Renal cortex interstitium (tissue), 11 donors: ENCODE results near the gene SEMA4F. TPM values are rescaled to one million over a fixed set of nuclear protein-coding genes. Genes with fewer than 3 reads are reported as not detected.

Experiments
- DNase-seq, 11 donors: peaks; one replicate each; pipeline ENCODE4 v3.0.0-alpha.2; 2013; ENCODE audit warnings: low read depth in 9 of 11, low spot score in 4 of 11; ENCODE audit errors: extremely low read depth in 1 of 11
- polyA plus RNA-seq, 3 donors: library from polyadenylated mRNA; unstranded; fragments of 120-200 nt; gene quantifications; one replicate each; pipeline ENCODE4 v1.2.1, GENCODE V29; 2013; ENCODE audit not compliant: insufficient read length in 3 of 3

The SEMA4F gene
- polyA plus RNA-seq, 3 donors: 6.8 to 8.1 (median 7.3) TPM

DNA sequence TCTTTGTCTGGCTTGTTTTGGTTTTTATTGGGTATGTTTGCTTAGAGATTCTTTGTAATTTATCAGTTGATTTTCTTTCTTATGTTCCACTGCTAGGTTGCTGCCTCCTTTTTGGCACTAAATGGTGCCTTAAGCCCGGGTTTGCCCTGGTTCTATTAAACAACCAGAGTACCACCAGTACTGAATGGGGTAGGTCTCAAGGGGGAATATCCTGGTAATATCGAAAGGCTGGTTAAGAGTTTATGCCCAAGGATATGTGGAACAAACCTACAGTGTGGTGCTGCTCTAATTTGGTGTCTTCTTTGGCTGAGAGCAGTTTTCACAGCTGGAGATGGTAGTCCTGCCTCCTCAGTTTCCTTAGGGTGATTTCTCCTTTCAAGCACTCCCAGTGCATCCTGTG, 76.5 kb downstream of the SEMA4F start:
- no peak for DNase-seq

Other genes with a start within 250 kb of the SEMA4F start
- gene C2orf81, start 232.6 kb upstream of the SEMA4F start, polyA plus RNA-seq: 1 to 10 TPM; 4.6 to 9.6 (median 8.0) TPM
- 10 to 100 TPM; 36.6 to 44.8 (median 43.2) TPM for gene WDR54, start 232.5 kb upstream of the SEMA4F start, polyA plus RNA-seq
- gene RTKN, start 212.3 kb upstream of the SEMA4F start, polyA plus RNA-seq: 10 to 100 TPM; 58.0 to 89.3 (median 73.4) TPM
- 10 to 100 TPM; 27.8 to 33.3 (median 31.7) TPM for gene INO80B, start 199.2 kb upstream of the SEMA4F start, polyA plus RNA-seq
- 100 to 1,000 TPM in 2 of 3 donors, 10 to 100 TPM in 1; 93.7 to 122 (median 117) TPM for gene WBP1, start 195.8 kb upstream of the SEMA4F start, polyA plus RNA-seq
- 10 to 100 TPM; 48.6 to 51.1 (median 49.0) TPM for gene MOGS, start 188.9 kb upstream of the SEMA4F start, polyA plus RNA-seq
- 10 to 100 TPM; 34.3 to 70.2 (median 65.9) TPM for gene MRPL53, start 181.6 kb upstream of the SEMA4F start, polyA plus RNA-seq
- 10 to 100 TPM in 2 of 3 donors, 1 to 10 TPM in 1; 9.5 to 16.1 (median 11.5) TPM for gene CCDC142, start 171.2 kb upstream of the SEMA4F start, polyA plus RNA-seq
- gene TTC31, start 171.2 kb upstream of the SEMA4F start, polyA plus RNA-seq: 10 to 100 TPM; 26.5 to 35.3 (median 30.2) TPM
- 1 to 10 TPM; 3.4 to 5.3 (median 4.7) TPM for gene LBX2, start 154.6 kb upstream of the SEMA4F start, polyA plus RNA-seq
- 10 to 100 TPM; 23.8 to 26.5 (median 24.8) TPM for gene PCGF1, start 146.6 kb upstream of the SEMA4F start, polyA plus RNA-seq
- under 1 TPM in 2 of 3 donors, not detected in 1; 0.10 to 0.23 TPM for gene TLX2, start 139.8 kb upstream of the SEMA4F start, polyA plus RNA-seq
- under 1 TPM; 0.14 to 0.82 (median 0.19) TPM for gene DQX1, start 128.0 kb upstream of the SEMA4F start, polyA plus RNA-seq
- 100 to 1,000 TPM in 2 of 3 donors, 10 to 100 TPM in 1; 93.2 to 113 (median 107) TPM for gene AUP1, start 124.5 kb upstream of the SEMA4F start, polyA plus RNA-seq
- gene HTRA2, start 124.3 kb upstream of the SEMA4F start, polyA plus RNA-seq: 10 to 100 TPM; 31.2 to 34.5 (median 31.4) TPM
- gene LOXL3, start 100.3 kb upstream of the SEMA4F start, polyA plus RNA-seq: 10 to 100 TPM in 2 of 3 donors, 1 to 10 TPM in 1; 9.6 to 11.0 (median 10.8) TPM
- gene DOK1, start 99.5 kb upstream of the SEMA4F start, polyA plus RNA-seq: 1 to 10 TPM; 7.5 to 9.4 (median 9.3) TPM
- gene M1AP, start 5.9 kb upstream of the SEMA4F start, polyA plus RNA-seq: 1 to 10 TPM in 1 of 3 donors, under 1 TPM in 2; 0.67 to 1.2 (median 0.84) TPM
- 10 to 100 TPM; 13.0 to 23.8 (median 13.2) TPM for gene HK2, start 179.9 kb downstream of the SEMA4F start, polyA plus RNA-seq